ENCODE results near the gene NAA11. TPM values are rescaled to one million over a fixed set of nuclear protein-coding genes. Genes with fewer than 3 reads are reported as not detected.

Gene NAA11
- total and polyA plus RNA-seq, 3 donors from 2014 or later = 17.2 to 23.0 (median 17.9) TPM

DNA sequence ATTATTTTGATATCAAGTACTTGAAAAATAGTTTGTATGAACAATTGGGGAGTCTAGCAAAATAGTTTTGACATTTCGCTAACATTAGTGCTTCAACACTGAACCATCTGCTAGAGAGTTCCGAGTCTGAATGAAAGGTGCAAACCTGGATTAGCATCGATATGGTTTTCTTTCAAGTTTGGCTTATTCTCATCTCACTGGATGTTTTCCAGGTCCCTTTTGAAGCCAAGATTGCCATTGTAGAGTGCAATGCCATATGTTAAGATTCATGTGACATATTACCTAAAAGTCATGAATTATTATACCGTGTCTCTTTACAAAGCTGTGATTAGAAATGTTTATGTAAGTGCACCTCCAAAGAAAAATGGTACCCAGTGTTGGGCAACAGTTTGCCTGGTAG is 36.8 kb upstream of the NAA11 start:
- intact Hi-C loops (cut with DNase I; ENCODE audit: low total_unique reads) = no loop called here
- TF ChIP-seq CTCF (IDR thresholded peaks at IDR 0.05) = no peak
- TF ChIP-seq POLR2A (IDR thresholded peaks at IDR 0.05) = no peak
- no peak for DNase-seq
- no peaks in the 10 kb centered on the region for H3K4me1 ChIP-seq
- WGBS, 2 donors = 90 to 93% methylated on average over 4 of the region's 4 CpGs
- H3K4me3 ChIP-seq = no peak overlapping the region
- no peaks in the 10 kb centered on the region for H3K9me3 ChIP-seq
- no peaks in the 10 kb centered on the region for H3K27me3 ChIP-seq
- no peaks in the 10 kb centered on the region for H3K36me3 ChIP-seq (ENCODE audit: low read depth, missing control alignments)
- no peak overlapping the region for H3K27ac ChIP-seq

DNA sequence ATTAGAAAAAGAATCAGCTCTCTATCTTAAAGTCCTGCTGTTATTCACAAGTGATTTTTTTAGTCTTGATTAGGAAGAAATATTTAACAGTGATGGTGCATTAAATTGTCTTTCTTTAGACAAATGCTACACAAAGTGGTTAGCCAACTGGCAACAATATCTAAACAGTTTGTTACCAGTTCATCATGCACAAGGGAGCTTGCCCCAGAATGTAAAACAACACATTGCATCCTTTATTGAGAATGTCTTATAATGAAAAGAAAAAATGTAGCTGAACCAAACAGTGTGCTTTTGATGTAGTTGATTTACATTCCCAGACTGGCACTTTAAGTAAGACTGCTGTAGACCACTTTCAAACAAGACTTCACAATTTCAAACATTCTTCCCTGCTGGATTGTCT is 34.1 kb upstream of the NAA11 start:
- H3K9me3 ChIP-seq = no peaks in the 10 kb centered on the region
- intact Hi-C loops (cut with DNase I; ENCODE audit: low total_unique reads) = no loop called here
- H3K27me3 ChIP-seq = no peaks in the 10 kb centered on the region
- H3K4me3 ChIP-seq = no peak overlapping the region
- no peaks in the 10 kb centered on the region for H3K4me1 ChIP-seq
- H3K27ac ChIP-seq = no peak overlapping the region
- no peaks in the 10 kb centered on the region for H3K36me3 ChIP-seq (ENCODE audit: low read depth, missing control alignments)
- no peak for TF ChIP-seq POLR2A (IDR thresholded peaks at IDR 0.05)
- TF ChIP-seq CTCF (IDR thresholded peaks at IDR 0.05) = no peak
- no peak for DNase-seq

- Histone ChIP-seq H3K4me1 (no peaks in the 10 kb centered on the region), H3K36me3 (ENCODE audit: low read depth, missing control alignments) (no peaks in the 10 kb centered on the region), H3K4me3 (no peak overlapping the region), H3K27ac (no peak overlapping the region), H3K9me3 (no peaks in the 10 kb centered on the region), H3K27me3 (no peaks in the 10 kb centered on the region)
- intact Hi-C loops (cut with DNase I; ENCODE audit: low total_unique reads) = no loop called here
- no peak for DNase-seq
- TF ChIP-seq CTCF (IDR thresholded peaks at IDR 0.05) = no peak
- TF ChIP-seq POLR2A (IDR thresholded peaks at IDR 0.05) = no peak
- WGBS, 2 donors = 85 to 88% methylated on average over 1 of the region's 1 CpG
These were observed 32.6 kb upstream of the NAA11 start for GRCh38 chr4:79358438-79358837.

GRCh38 chr4:79357365-79357764 is 31.5 kb upstream of the NAA11 start:
- intact Hi-C loops (cut with DNase I; ENCODE audit: low total_unique reads) = no loop called here
- no peak for DNase-seq
- WGBS, 2 donors = 52 to 53% methylated on average over 8 of the region's 8 CpGs
- Histone ChIP-seq H3K27me3 (no peaks in the 10 kb centered on the region), H3K27ac (no peak overlapping the region), H3K9me3 (no peaks in the 10 kb centered on the region), H3K36me3 (ENCODE audit: low read depth, missing control alignments) (no peaks in the 10 kb centered on the region), H3K4me1 (no peaks in the 10 kb centered on the region), H3K4me3 (no peak overlapping the region)
- TF ChIP-seq CTCF (IDR thresholded peaks at IDR 0.05) (no peak), POLR2A (IDR thresholded peaks at IDR 0.05) (no peak)

DNA sequence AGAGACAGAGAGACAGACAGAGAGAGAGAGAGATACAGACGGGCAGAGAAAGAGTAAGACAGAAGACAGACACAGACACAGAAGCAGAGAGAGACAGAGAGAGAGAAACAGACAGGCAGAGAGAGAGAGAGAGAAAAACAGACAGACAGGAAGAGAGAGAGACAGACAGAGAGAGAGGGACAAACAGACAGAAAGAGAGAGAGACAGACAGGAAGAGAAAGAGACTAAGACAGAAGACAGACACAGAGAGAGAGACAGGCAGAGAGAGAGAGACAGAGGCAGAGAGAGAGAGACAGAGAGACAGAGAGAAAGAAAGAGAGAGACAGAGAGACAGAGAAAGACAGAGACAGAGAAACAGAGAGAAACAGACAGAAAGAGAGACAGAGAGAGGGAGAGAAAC is 27.2 kb upstream of the NAA11 start:
- TF ChIP-seq POLR2A (IDR thresholded peaks at IDR 0.05) (no peak), CTCF (IDR thresholded peaks at IDR 0.05) (no peak)
- Histone ChIP-seq H3K36me3 (ENCODE audit: low read depth, missing control alignments) (no peaks in the 10 kb centered on the region), H3K27ac (no peak overlapping the region), H3K27me3 (no peaks in the 10 kb centered on the region), H3K4me1 (no peaks in the 10 kb centered on the region), H3K9me3 (no peaks in the 10 kb centered on the region), H3K4me3 (no peak overlapping the region)
- intact Hi-C loops (cut with DNase I; ENCODE audit: low total_unique reads) = no loop called here
- no peak for DNase-seq
- WGBS, 2 donors = 38 to 74% methylated on average over 1 of the region's 1 CpG
